Activated CD4-positive, CD25-positive, alpha-beta regulatory T cell (primary cell): ENCODE measurements around the gene SIMC1.

Experiments
- DNase-seq, 4 experiments: peaks; one replicate each; lab custom pipeline; 2025; lab: John Stamatoyannopoulos, UW

Gene SIMC1

DNA sequence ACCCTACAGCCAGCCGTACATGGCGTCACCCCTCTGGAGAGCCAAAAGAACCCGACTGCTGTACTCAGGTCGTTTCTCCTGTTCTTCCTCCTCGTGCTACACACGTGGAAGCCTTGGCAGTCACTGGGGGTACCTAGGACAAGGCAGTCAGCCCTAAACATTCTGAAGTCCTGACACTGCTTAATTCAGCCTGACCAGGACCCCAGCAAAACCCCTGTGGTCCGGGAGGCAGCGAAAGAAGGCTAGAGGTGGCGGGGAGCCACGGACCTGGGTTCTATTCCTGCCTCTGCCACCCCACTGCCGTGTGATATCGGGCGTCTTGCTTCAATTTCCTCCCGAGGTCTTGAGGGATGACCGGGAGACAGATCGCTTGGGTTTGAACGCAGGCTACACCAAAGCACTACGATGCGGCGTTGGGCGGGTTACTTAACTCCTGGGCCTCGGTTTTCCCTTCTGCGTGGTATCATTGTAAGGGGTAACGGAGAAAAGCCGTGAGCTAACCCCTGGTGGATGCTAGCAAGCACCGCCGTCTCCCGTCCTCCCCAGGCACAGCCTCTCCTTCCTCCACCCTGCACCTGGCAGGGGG, 126.6 kb downstream of the SIMC1 start:
- DNase-seq = no peak

- DNase-seq = peak; percentile 16 to 36 (median 26)
Observed at GRCh38 chr5:176365351-176366231, 127.4 kb downstream of the SIMC1 start, which contains the start of gene ARL10. TSS of gene ARL10 (plus strand) at chr5:176365487. CDS start at chr5:176365564, 77 bp downstream.

GRCh38 chr5:176366232-176366894, 128.1 kb downstream of the SIMC1 start:
- no peak for DNase-seq

DNA sequence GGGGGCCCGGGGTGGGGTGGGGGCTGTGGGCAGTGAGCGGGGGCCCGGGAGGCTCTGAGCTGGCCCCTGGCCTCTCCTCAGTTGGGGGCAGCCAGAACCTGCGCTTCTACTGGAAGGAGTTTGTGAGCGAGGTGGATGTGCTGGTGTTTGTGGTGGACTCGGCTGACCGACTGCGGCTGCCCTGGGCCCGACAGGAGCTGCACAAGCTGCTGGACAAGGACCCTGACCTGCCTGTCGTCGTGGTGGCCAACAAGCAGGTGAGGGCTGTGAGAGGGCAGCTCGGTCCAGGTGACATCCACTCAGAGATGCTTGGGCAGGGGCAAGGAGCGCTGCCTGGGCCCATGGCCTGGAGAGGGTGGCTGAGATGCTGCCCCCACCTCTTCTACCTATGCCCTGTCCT, 130.5 kb downstream of the SIMC1 start:
- DNase-seq = no peak

DNA sequence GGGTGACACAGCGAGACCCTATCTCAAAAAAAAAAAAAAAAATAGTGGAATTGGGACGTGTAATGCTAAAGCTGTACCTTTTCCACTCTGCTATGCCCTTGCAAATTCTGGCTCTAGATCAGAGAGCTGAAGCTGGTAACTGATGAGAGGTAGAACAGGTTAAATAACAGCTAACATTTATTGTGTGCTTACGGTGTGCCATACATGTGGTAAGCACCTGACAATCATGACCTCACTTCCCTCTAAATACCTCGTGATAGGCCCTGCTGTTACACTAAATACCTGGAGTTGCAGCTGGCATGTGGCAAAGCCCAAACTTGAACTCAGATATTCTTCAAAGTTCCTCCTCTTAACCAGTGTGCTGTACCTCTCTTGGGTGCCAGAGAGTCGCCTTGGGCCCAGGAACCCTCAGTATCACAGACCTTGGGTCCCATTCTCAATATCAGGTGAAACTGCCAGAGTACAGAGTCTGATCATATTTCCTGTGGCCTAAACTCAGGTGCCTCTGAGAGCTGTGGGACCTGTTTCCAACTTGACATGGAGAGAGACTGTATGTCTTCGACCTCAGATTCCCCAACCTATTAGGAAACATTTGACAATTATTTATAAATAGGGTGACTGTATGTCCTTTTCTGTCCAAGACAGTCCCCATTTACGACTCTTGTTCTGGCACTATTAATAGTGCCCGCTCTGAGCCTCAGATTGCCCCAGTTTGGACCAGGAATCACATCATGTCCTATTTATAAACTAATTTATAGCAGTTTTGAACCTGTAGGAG, 131.9 kb downstream of the SIMC1 start:
- DNase-seq = no peak

GRCh38 chr5:176371621-176372539, 133.7 kb downstream of the SIMC1 start:
- no peak for DNase-seq

- DNase-seq = no peak
Observed at GRCh38 chr5:176373100-176373818, 135.0 kb downstream of the SIMC1 start.

DNA sequence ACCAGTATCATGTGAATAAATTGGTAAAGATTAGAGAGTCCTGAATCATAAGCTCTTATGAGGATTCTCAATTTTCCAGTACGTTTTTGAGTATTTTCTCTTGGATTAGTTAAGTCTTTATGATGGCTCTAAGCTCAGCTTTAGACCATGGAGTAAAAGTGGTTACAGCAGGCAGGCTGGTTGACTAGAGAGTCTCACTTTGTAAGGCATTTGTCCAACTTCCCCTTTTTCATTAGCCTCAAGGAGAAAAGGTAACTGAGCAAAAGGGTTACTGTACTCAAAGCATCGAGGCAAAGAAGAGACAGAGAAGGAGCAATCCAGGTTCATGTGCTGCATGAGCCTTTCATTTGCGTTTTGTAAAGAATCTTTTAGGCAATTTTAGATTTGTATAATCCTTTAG, 141.7 kb downstream of the SIMC1 start:
- DNase-seq = no peak

DNA sequence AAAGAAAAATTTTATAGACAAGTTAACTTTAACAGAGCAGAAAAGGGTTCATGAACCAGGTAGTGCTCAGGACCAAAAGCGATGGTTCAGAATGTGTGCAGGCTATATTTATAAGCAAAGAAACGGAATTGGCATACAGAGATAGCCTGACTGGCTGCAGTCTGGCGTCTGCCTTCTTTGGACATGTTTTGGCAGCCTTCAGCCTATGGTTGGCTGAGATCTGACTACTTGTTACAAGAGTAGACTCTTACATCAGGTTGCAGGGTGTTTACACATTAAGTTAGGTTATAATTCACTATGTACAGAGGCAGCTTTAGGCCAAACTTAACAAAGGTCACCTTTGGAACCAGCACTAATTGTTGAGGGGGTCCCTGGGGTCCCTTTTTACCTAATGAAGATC, 143.2 kb downstream of the SIMC1 start:
- DNase-seq = no peak

DNA sequence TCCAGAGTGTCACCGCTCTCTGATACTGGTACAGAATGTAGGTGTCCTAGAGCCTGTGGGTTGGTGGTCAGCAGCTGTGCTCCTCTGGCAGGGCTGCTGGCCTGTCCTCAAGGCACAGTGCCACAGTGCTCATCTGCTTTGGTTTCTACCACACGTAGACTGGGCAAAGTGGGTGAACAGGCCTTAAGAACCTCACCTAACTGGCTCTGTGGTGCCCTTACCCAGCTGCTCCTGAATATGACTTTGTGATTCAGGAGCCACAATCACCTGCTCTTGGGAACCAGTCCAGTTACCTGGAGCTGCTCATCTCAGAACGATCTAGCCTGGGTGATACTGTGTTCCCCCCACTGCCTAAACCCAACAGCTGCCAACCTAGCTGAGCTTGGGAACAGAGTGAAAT, 143.8 kb downstream of the SIMC1 start:
- DNase-seq = no peak

- no peak for DNase-seq
Observed at GRCh38 chr5:176382721-176383120, 144.5 kb downstream of the SIMC1 start.

DNA sequence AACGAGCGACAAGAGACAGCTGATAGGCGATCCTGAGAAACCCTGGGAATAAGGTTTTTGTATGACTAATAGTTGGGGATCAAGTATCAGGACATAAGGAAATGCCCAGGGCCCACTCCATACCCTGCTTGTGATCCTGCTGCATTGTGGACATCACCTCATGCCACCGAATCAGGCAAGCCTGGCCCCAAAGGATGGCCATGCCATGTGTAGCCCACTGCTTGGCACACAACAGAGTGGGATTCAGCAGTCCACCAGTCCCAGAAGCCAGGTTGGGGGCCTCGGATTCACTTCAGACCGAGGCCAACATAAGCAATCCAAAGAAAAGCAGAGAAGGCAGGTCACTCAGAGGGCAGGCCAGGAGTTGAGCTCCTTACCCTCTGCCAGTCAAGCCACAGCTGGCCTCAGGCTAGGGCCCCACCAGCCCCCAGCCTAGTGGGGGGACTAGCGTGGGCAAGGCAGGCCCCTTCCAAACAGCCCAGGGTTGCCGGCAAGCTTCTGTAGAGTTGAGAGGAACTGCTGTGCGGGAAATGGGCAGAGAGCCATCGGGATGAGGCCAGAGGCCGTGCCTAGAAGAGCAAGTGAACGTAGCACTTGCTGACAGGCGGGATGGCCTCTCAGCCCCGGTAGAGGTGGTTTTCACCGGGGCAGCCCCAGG, 145.2 kb downstream of the SIMC1 start:
- no peak for DNase-seq

GRCh38 chr5:176383961-176384360, 145.7 kb downstream of the SIMC1 start:
- no peak for DNase-seq

- DNase-seq = no peak
Observed at GRCh38 chr5:176384366-176384930, 146.2 kb downstream of the SIMC1 start.

- no peak for DNase-seq
Observed at GRCh38 chr5:176384991-176385390, 146.8 kb downstream of the SIMC1 start.

DNA sequence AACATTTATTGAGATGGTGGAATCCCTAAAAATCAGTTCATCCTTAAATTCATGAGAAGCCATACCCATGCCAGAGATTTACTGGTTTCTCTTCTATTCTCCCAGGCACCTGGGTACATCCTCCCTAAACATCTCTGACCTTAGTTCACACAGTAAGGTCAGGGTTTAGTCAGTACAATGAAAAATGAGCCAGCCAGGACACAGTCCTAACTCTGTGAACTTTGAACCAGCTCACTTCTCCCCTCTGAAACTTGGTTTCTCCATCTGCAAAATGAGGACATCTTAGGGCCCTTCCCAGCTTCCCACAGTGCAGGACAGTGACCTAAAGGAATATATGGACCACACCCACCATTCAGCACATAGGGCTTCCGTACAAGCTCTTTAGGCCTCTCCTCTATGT, 148.3 kb downstream of the SIMC1 start:
- DNase-seq = no peak

DNA sequence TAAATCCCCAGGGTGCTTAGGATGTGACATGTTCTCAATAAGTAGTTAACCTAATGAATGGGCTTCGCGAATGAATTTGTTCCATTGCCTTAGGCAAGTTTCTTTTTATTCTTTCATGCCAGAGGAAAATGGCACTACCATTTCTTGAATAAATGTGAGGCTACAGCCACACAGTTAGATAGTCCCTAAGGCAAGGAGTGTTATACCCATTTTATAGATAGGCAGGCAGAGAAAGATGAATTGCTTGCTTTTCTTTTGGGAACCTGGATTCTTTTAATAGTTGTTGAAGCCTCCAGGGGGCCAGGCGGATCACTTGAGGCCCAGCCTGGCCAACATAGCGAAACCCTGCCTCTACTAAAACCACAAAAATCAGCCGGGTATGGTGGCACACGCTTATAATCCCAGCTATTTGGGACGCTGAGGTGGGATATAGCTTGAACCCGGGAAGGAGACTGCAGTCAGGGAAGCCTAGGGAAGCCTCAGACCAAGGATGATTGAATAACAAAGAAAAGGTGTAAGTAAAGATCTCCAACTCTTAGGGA, 149.2 kb downstream of the SIMC1 start:
- no peak for DNase-seq

GRCh38 chr5:176388003-176388443, 149.8 kb downstream of the SIMC1 start:
- no peak for DNase-seq
